K562 (cell line): ENCODE data around the gene SRSF6. TPM values are rescaled to one million over a fixed set of nuclear protein-coding genes. Genes with fewer than 3 reads are reported as not detected.

Source experiments
- ADNP ChIP-seq: fragments of 200-800 bp; sonication (Bioruptor generic); IDR thresholded peaks from 2 replicates; pipeline ENCODE4 v1.6.1; 2016; ENCODE audit warnings: missing genetic modification characterization, missing compliant biosample characterization
- ATF4 ChIP-seq: fragments of 450-650 bp; formaldehyde crosslinking; IDR thresholded peaks from 2 replicates; pipeline ENCODE4 v1.4.0; 2022; ENCODE audit warnings: mild to moderate bottlenecking, moderate library complexity
- BMI1 ChIP-seq: fragments of 150-350 bp; IDR thresholded peaks from 2 replicates; pipeline ENCODE4 v1.6.1; 2014; ENCODE audit warnings: low read length
- BRD4 ChIP-seq: fragments of 200-600 bp; sonication (generic); IDR thresholded peaks from 2 replicates; pipeline ENCODE4 v1.6.1; 2017; ENCODE audit warnings: inconsistent platforms
- CAMTA2 ChIP-seq: fragments of 250-450 bp; sonication (Bioruptor Pico); conservative IDR thresholded peaks from 2 replicates; pipeline ENCODE4 v1.5.1; 2022
- CREB1 ChIP-seq, 2 experiments: sonication (generic) in 1 of 2; formaldehyde crosslinking in 1 of 2; IDR thresholded peaks; 2 replicates each; pipeline versions ENCODE4 v1.6.1 to v1.8.0; 2012 to 2022; ENCODE audit warnings: inconsistent platforms in 1 of 2, mild to moderate bottlenecking in 1 of 2, missing genetic modification reagents in 1 of 2, moderate library complexity in 1 of 2
- E2F4 ChIP-seq: sonication (generic); formaldehyde crosslinking; IDR thresholded peaks from 2 replicates; pipeline ENCODE4 v1.8.0; 2022; ENCODE audit warnings: mild to moderate bottlenecking, low read depth, missing genetic modification reagents
- ETV6 ChIP-seq, 3 experiments: fragments of 150-350 bp in 1 of 3; sonication (generic) in 1 of 3; formaldehyde crosslinking in 1 of 3; IDR thresholded peaks; 2 replicates each; pipeline versions ENCODE4 v1.6.1 to v1.8.0; 2014 to 2022; ENCODE audit warnings: borderline replicate concordance in 2 of 3, low read depth in 2 of 3, antibody characterized with exemption in 1 of 3, low read length in 1 of 3, mild to moderate bottlenecking in 1 of 3, missing genetic modification reagents in 1 of 3
- GABPB1 ChIP-seq: sonication (generic); formaldehyde crosslinking; IDR thresholded peaks from 2 replicates; pipeline ENCODE4 v1.8.0; 2022; ENCODE audit warnings: mild to moderate bottlenecking, missing genetic modification reagents
- HNRNPUL1 ChIP-seq: fragments of 200-400 bp; formaldehyde crosslinking; IDR thresholded peaks from 2 replicates; pipeline ENCODE4 v1.6.1; 2017; ENCODE audit warnings: low read length
- ILK ChIP-seq: fragments of 450-650 bp; IDR thresholded peaks from 2 replicates; pipeline ENCODE4 v1.6.1; 2016; ENCODE audit warnings: missing genetic modification characterization, low read depth, mild to moderate bottlenecking, missing compliant biosample characterization, moderate library complexity, borderline replicate concordance
- MYC ChIP-seq, 2 experiments: fragments of 250-450 bp in 1 of 2; sonication (Bioruptor Pico) in 1 of 2; IDR thresholded peaks; 2 replicates each; pipeline versions ENCODE4 v1.5.1 to v1.6.1; 2012 to 2021; ENCODE audit warnings: low read depth in 2 of 2, borderline replicate concordance in 1 of 2, improper control_type of control experiment in 1 of 2, low read length in 1 of 2, mild to moderate bottlenecking in 1 of 2, moderate library complexity in 1 of 2
- NELFE ChIP-seq: IDR thresholded peaks from 2 replicates; pipeline ENCODE4 v1.6.1; 2011; ENCODE audit warnings: mild to moderate bottlenecking; ENCODE audit not compliant: insufficient read depth, insufficient read length
- NR2C2 ChIP-seq, 2 experiments: fragments of 200-800 bp in 1 of 2; sonication (Bioruptor generic) in 1 of 2; sonication (generic) in 1 of 2; formaldehyde crosslinking in 1 of 2; IDR thresholded peaks; 2 replicates each; pipeline versions ENCODE4 v1.6.1 to v1.8.0; 2016 to 2022; ENCODE audit warnings: mild to moderate bottlenecking in 1 of 2, missing compliant biosample characterization in 1 of 2, missing genetic modification characterization in 1 of 2, missing genetic modification reagents in 1 of 2
- RAD51 ChIP-seq: fragments of 450-650 bp; IDR thresholded peaks from 2 replicates; pipeline ENCODE4 v1.7.1; 2016; ENCODE audit warnings: low read depth, mild to moderate bottlenecking, borderline replicate concordance
- SMAD1 ChIP-seq: fragments of 150-350 bp; IDR thresholded peaks from 2 replicates; pipeline ENCODE4 v1.6.1; 2014; ENCODE audit warnings: low read length, low read depth; ENCODE audit not compliant: partially characterized antibody
- SOX6 ChIP-seq: fragments of 450-650 bp; IDR thresholded peaks from 2 replicates; pipeline ENCODE4 v1.6.1; 2014; ENCODE audit warnings: mild to moderate bottlenecking
- TAF7 ChIP-seq: fragments of 450-650 bp; IDR thresholded peaks from 2 replicates; pipeline ENCODE4 v1.6.1; 2016; ENCODE audit warnings: missing genetic modification characterization, missing compliant biosample characterization
- XRCC5 ChIP-seq: fragments of 200-400 bp; formaldehyde crosslinking; IDR thresholded peaks from 2 replicates; pipeline ENCODE4 v1.6.1; 2017; ENCODE audit warnings: low read depth, mild to moderate bottlenecking, low read length
- ZNF282 ChIP-seq: sonication (generic); formaldehyde crosslinking; IDR thresholded peaks from 2 replicates; pipeline ENCODE4 v1.8.1; 2023; ENCODE audit warnings: missing genetic modification reagents
- polyA plus RNA-seq, 8 experiments: library from polyadenylated mRNA; depleted of rRNA in 4 of 8; stranded (reverse) in 5 of 8; unstranded in 3 of 8; fragments of >200 nt; fragmentation: Nextera tagmentation in 2 of 8; fragmentation: Illumina TruSeq in 1 of 8; extraction: Ambion mirVana in 2 of 8; extraction: Trizol in 1 of 8; gene quantifications; 2 replicates each; pipeline versions ENCODE4 v1.2.1 to v1.2.3, GENCODE V29; 2011 to 2014; ENCODE audit warnings: inconsistent platforms in 1 of 8, missing spikeins in 1 of 8
- total RNA-seq, 7 experiments: library from RNA; depleted of rRNA in 6 of 7; stranded (reverse); fragments of >200 nt in 6 of 7; fragmentation: Illumina TruSeq in 2 of 7; extraction: Trizol in 2 of 7; gene quantifications; 2 replicates each; pipeline versions ENCODE4 v1.2.1 to v1.2.3, GENCODE V29; 2011 to 2021; ENCODE audit warnings: low replicate concordance in 1 of 7
- TF ChIP-seq, protein P1 (sequence below): fragments of 250-450 bp; sonication (Bioruptor Pico); IDR thresholded peaks from 2 replicates; pipeline ENCODE4 v1.4.0; 2020; ENCODE audit warnings: mild to moderate bottlenecking, moderate library complexity, borderline replicate concordance

The SRSF6 gene
- total and polyA plus RNA-seq, 9 of the 15 experiments (the other 6 are each of a cell fraction or from before 2014, with no cell fraction given), result 52.4 to 165 (median 117) TPM

GRCh38 chr20:43457640-43458421 is at the start of gene SRSF6 (continued):
- TF ChIP-seq CREB1 (IDR thresholded peaks at IDR 0.05) (peak; percentile 86), CREB1 (CRISPR knock-in tag; IDR thresholded peaks at IDR 0.05) (peak; percentile 76; the same call in 1 of the 2 replicates), MYC (IDR thresholded peaks at IDR 0.05; ENCODE audit: low read depth, low read length) (peak; percentile 99), MYC (CRISPR knock-in tag; IDR thresholded peaks at IDR 0.05; ENCODE audit: borderline replicate concordance, low read depth) (peak; percentile 100), XRCC5 (no peak), TAF7 (peak; percentile 92), SMAD1 (peak; percentile 87), ATF4 (CRISPR knock-in tag) (0 out of 2 replicates have a peak, but pooled peaks have one; percentile 40), CAMTA2 (CRISPR knock-in tag) (peak; percentile 35; the same call in 1 of the 2 replicates), E2F4 (CRISPR knock-in tag) (peak; percentile 62), NR2C2 (CRISPR knock-in tag; IDR thresholded peaks at IDR 0.05) (0 out of 2 replicates have a peak, but pooled peaks have one; percentile 37), NR2C2 (tag; IDR thresholded peaks at IDR 0.05) (peak; percentile 62; the same call in 1 of the 2 replicates), ETV6 (IDR thresholded peaks at IDR 0.05; ENCODE audit: borderline replicate concordance in 1 of 2, low read depth in 2 of 2, low read length in 1 of 2) (no peak), ETV6 (CRISPR knock-in tag; IDR thresholded peaks at IDR 0.05; ENCODE audit: borderline replicate concordance) (peak; percentile 64; the same call in 1 of the 2 replicates), ILK (no peak), SOX6 (0 out of 2 replicates have a peak, but pooled peaks have one; percentile 30), BRD4 (peak; percentile 100), HNRNPUL1 (no peak), GABPB1 (CRISPR knock-in tag) (peak; percentile 82), ADNP (tag) (no peak), NELFE (peak; percentile 69), RAD51 (no peak), BMI1 (no peak), ZNF282 (CRISPR knock-in tag) (peak; percentile 70; the same call in 1 of the 2 replicates)
- TF ChIP-seq, protein P1, sequence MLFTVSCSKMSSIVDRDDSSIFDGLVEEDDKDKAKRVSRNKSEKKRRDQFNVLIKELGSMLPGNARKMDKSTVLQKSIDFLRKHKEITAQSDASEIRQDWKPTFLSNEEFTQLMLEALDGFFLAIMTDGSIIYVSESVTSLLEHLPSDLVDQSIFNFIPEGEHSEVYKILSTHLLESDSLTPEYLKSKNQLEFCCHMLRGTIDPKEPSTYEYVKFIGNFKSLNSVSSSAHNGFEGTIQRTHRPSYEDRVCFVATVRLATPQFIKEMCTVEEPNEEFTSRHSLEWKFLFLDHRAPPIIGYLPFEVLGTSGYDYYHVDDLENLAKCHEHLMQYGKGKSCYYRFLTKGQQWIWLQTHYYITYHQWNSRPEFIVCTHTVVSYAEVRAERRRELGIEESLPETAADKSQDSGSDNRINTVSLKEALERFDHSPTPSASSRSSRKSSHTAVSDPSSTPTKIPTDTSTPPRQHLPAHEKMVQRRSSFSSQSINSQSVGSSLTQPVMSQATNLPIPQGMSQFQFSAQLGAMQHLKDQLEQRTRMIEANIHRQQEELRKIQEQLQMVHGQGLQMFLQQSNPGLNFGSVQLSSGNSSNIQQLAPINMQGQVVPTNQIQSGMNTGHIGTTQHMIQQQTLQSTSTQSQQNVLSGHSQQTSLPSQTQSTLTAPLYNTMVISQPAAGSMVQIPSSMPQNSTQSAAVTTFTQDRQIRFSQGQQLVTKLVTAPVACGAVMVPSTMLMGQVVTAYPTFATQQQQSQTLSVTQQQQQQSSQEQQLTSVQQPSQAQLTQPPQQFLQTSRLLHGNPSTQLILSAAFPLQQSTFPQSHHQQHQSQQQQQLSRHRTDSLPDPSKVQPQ (CRISPR knock-in tag), result peak; percentile 74; the same call in 1 of the 2 replicates
